Activated effector memory CD4-positive, alpha-beta T cell treated with Interleukin-2 at 50 U/mL for 16 hours (primary cell): ENCODE data around the gene FMN2.
A peak's percentile ranks its signal among the peaks of the same experiment; 100 is the strongest.

ENCODE experiments used
- DNase-seq: peaks from one replicate; pipeline ENCODE4 v3.0.0-alpha.2; 2020

FMN2 gene

GRCh38 chr1:240455228-240455821, 363.6 kb downstream of the FMN2 start:
- no peak for DNase-seq

GRCh38 chr1:240457203-240457602, 365.5 kb downstream of the FMN2 start:
- DNase-seq, result no peak

- no peak for DNase-seq
These were observed 370.6 kb downstream of the FMN2 start for GRCh38 chr1:240462277-240462676.

- no peak for DNase-seq
These were observed 371.2 kb downstream of the FMN2 start for GRCh38 chr1:240462766-240463395.

GRCh38 chr1:240464099-240464498, 372.4 kb downstream of the FMN2 start:
- DNase-seq, result no peak

GRCh38 chr1:240465531-240465940, 373.9 kb downstream of the FMN2 start:
- DNase-seq, result no peak

- DNase-seq, result no peak
These were observed 374.8 kb downstream of the FMN2 start for GRCh38 chr1:240466509-240466908.

- no peak for DNase-seq
These were observed 376.2 kb downstream of the FMN2 start for GRCh38 chr1:240467895-240468294.

GRCh38 chr1:240468656-240469055, 377.0 kb downstream of the FMN2 start:
- DNase-seq, result no peak

- no peak for DNase-seq
These were observed 382.5 kb downstream of the FMN2 start for GRCh38 chr1:240474133-240474614.

GRCh38 chr1:240475832-240476231, 384.1 kb downstream of the FMN2 start:
- DNase-seq, result no peak

GRCh38 chr1:240478536-240478935, 386.9 kb downstream of the FMN2 start:
- DNase-seq, result no peak

- DNase-seq, result no peak
These were observed 393.2 kb downstream of the FMN2 start for GRCh38 chr1:240484804-240485443.

- DNase-seq, result no peak
These were observed 394.9 kb downstream of the FMN2 start for GRCh38 chr1:240486611-240487010.

- DNase-seq, result no peak
These were observed 395.8 kb downstream of the FMN2 start for GRCh38 chr1:240487493-240487892.

- DNase-seq, result no peak
These were observed 399.5 kb downstream of the FMN2 start for GRCh38 chr1:240491156-240491555.

- no peak for DNase-seq
These were observed 400.1 kb downstream of the FMN2 start for GRCh38 chr1:240491796-240492195.

- peak; percentile 4 for DNase-seq
These were observed 401.3 kb downstream of the FMN2 start for GRCh38 chr1:240492832-240493440.

GRCh38 chr1:240495601-240496000, 403.9 kb downstream of the FMN2 start:
- no peak for DNase-seq

- no peak for DNase-seq
These were observed 404.7 kb downstream of the FMN2 start for GRCh38 chr1:240496356-240496755.

- DNase-seq, result no peak
These were observed 405.3 kb downstream of the FMN2 start for GRCh38 chr1:240496941-240497340.

- no peak for DNase-seq
These were observed 406.2 kb downstream of the FMN2 start for GRCh38 chr1:240497908-240498307.

- DNase-seq, result no peak
These were observed 406.7 kb downstream of the FMN2 start for GRCh38 chr1:240498335-240498734.

GRCh38 chr1:240499012-240499411, 407.3 kb downstream of the FMN2 start:
- DNase-seq, result no peak
